Smooth muscle cell (in vitro differentiated cells): ENCODE data around the gene ASCL5. TPM values are rescaled to one million over a fixed set of nuclear protein-coding genes. Genes with fewer than 3 reads are reported as not detected.

Experiments used
- DNase-seq: peaks from one replicate; lab custom pipeline; 2025; ENCODE audit not compliant: unreplicated experiment; lab: John Stamatoyannopoulos, UW
- H2AFZ ChIP-seq: fragments of 200-600 bp; sonication (generic); 2 replicates; pipeline ENCODE4 v1.6.0; 2016; ENCODE audit warnings: antibody characterized with exemption, low read depth, mild to moderate bottlenecking
- H3F3A ChIP-seq: fragments of 200-600 bp; sonication (generic); 2 replicates; pipeline ENCODE4 v1.6.0; 2017; ENCODE audit warnings: antibody characterized with exemption, low read depth
- H3K27ac ChIP-seq: fragments of 200-600 bp; sonication (generic); 2 replicates; pipeline ENCODE4 v1.5.1; 2016; ENCODE audit warnings: low read depth, mild to moderate bottlenecking
- H3K27me3 ChIP-seq: fragments of 200-600 bp; sonication (generic); 2 replicates; pipeline ENCODE4 v1.6.1; 2016; ENCODE audit warnings: low read depth, mild to moderate bottlenecking
- H3K36me3 ChIP-seq: fragments of 200-600 bp; sonication (generic); 2 replicates; pipeline ENCODE4 v1.5.1; 2016; ENCODE audit warnings: low read depth
- H3K4me1 ChIP-seq: fragments of 200-600 bp; sonication (generic); 2 replicates; pipeline ENCODE4 v1.5.1; 2016; ENCODE audit warnings: low read depth
- H3K4me2 ChIP-seq: fragments of 200-600 bp; sonication (generic); 2 replicates; pipeline ENCODE4 v1.6.0; 2016; ENCODE audit warnings: mild to moderate bottlenecking
- H3K4me3 ChIP-seq: fragments of 200-600 bp; sonication (generic); 2 replicates; pipeline ENCODE4 v1.5.1; 2016; ENCODE audit warnings: mild to moderate bottlenecking
- H3K79me2 ChIP-seq: fragments of 200-600 bp; sonication (generic); 2 replicates; pipeline ENCODE4 v1.6.0; 2016; ENCODE audit warnings: low read depth, mild to moderate bottlenecking
- H3K9ac ChIP-seq: fragments of 200-600 bp; sonication (generic); 2 replicates; pipeline ENCODE4 v1.6.0; 2016; ENCODE audit warnings: low read depth
- H3K9me3 ChIP-seq: fragments of 200-600 bp; sonication (generic); replicated peaks from 2 replicates; pipeline ENCODE4 v1.5.1; 2016; ENCODE audit warnings: low read depth
- H4K20me1 ChIP-seq: fragments of 200-600 bp; sonication (generic); 2 replicates; pipeline ENCODE4 v1.6.0; 2016; ENCODE audit warnings: low read depth
- CTCF ChIP-seq: fragments of 200-600 bp; sonication (generic); IDR thresholded peaks from 2 replicates; pipeline ENCODE4 v1.5.1; 2017; ENCODE audit warnings: borderline replicate concordance, mild to moderate bottlenecking, antibody characterized with exemption; ENCODE audit not compliant: insufficient read depth, poor library complexity, severe bottlenecking
- WGBS: methylation state at CpG from one replicate; pipeline ENCODE4 v1.1.7; 2016; ENCODE audit warnings: low lambda C conversion rate; 5-methylcytosine and 5-hydroxymethylcytosine counted together
- polyA plus RNA-seq: library from polyadenylated mRNA; unstranded; fragments of >200 nt; fragmentation: Nextera tagmentation; extraction: Ambion mirVana; gene quantifications from 2 replicates; pipeline ENCODE4 v1.2.1, GENCODE V29; 2016
- total RNA-seq: library from RNA; depleted of rRNA; stranded (reverse); fragments of >200 nt; gene quantifications from 2 replicates; pipeline ENCODE4 v1.2.3, GENCODE V29; 2014

ASCL5 gene
- total and polyA plus RNA-seq, 2 experiments from 2014 or later, result not detected

DNA sequence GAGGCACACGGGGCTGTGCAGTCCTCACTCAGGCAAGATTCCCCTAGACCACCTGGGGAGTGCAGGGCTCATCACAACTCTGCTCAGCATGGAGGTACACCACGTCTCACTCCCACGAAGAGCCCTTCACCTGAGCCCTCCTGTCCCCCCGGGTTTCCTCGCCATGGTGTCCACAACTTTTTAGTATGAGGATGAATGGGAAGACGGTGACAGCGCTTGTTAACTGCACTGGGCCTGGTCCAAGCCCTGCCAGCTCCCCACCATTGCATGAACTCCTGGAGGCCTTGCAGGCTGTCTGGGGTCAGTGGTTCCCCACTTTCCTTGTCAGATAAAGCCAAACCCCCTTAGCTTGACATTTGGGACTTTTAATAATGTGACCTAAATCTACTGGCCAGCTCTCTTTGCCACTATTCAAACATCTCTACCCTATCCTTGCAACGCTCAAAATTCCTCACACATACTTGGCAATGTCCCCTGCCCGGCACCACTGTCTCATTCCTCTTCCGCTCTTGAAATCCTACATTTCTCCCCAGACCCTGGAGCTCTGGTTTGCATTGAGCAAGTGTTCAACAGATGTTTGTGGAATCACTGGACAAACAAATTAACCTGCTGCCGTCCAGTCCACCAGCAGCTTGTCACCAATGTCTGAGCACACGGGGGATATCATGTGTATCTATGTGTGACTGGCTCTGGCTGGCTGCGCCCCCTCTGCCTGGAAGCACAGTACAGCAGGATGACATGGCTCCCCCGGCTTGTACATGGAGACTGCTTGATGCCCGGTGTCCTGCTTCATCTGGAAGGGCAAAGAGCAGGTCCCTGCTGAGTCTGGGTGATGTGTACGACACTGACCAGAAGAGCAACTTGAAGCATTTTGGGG is 16.1 kb upstream of the ASCL5 start:
- DNase-seq, result no peak
- no peak for TF ChIP-seq CTCF
- no peaks in the 10 kb centered on the region for H3K36me3 ChIP-seq
- H3K27me3 ChIP-seq, result no peaks in the 10 kb centered on the region
- H3K9ac ChIP-seq, result no peak overlapping the region
- no peaks in the 10 kb centered on the region for H3K79me2 ChIP-seq
- H3K4me3 ChIP-seq, result no peak overlapping the region
- H3F3A ChIP-seq, result peaks cover 10% of the 10 kb centered on the region
- H3K4me2 ChIP-seq, result no peak overlapping the region
- H3K4me1 ChIP-seq, result peaks cover 8% of the 10 kb centered on the region
- peaks cover 42% of the 10 kb centered on the region for H4K20me1 ChIP-seq
- 95% methylated on average over 16 of the region's 16 CpGs for WGBS
- no peaks in the 10 kb centered on the region for H3K9me3 ChIP-seq
- H3K27ac ChIP-seq, result no peak overlapping the region
- H2AFZ ChIP-seq, result no peak overlapping the region

GRCh38 chr1:201142011-201142848 is 15.2 kb upstream of the ASCL5 start:
- H3K27ac ChIP-seq, result no peak overlapping the region
- peaks cover 8% of the 10 kb centered on the region for H3K4me1 ChIP-seq
- H3K4me2 ChIP-seq, result no peak overlapping the region
- no peak overlapping the region for H3K4me3 ChIP-seq
- H3K79me2 ChIP-seq, result no peaks in the 10 kb centered on the region
- peaks cover 35% of the 10 kb centered on the region for H4K20me1 ChIP-seq
- TF ChIP-seq CTCF, result no peak
- no peaks in the 10 kb centered on the region for H3K36me3 ChIP-seq
- H3K27me3 ChIP-seq, result no peaks in the 10 kb centered on the region
- peaks cover 10% of the 10 kb centered on the region for H3F3A ChIP-seq
- DNase-seq, result no peak
- H3K9me3 ChIP-seq, result no peaks in the 10 kb centered on the region
- WGBS, result 94% methylated on average over 16 of the region's 16 CpGs
- H3K9ac ChIP-seq, result no peak overlapping the region
- no peak overlapping the region for H2AFZ ChIP-seq

GRCh38 chr1:201141418-201141817 is 14.4 kb upstream of the ASCL5 start:
- Histone ChIP-seq H2AFZ (no peak overlapping the region), H3K27me3 (no peaks in the 10 kb centered on the region), H3K9ac (no peak overlapping the region), H3K36me3 (no peaks in the 10 kb centered on the region), H3K4me2 (no peak overlapping the region), H4K20me1 (peaks cover 35% of the 10 kb centered on the region), H3K27ac (peak overlapping the region; percentile 93), H3K4me3 (no peak overlapping the region), H3K4me1 (peaks cover 8% of the 10 kb centered on the region), H3K9me3 (no peaks in the 10 kb centered on the region), H3F3A (peaks cover 10% of the 10 kb centered on the region), H3K79me2 (no peaks in the 10 kb centered on the region)
- DNase-seq, result no peak
- WGBS, result 99% methylated on average over 5 of the region's 5 CpGs
- no peak for TF ChIP-seq CTCF
